CD4-positive, alpha-beta T cell treated with Interferon gamma for 1 hour (primary cell): ENCODE data around the gene EME1.
"Not testable (repeated sequence)": the region's sequence is repeated elsewhere in the genome, so short reads cannot be mapped to it uniquely, and the experiment has no call there.

Source experiments
- DNase-seq: peaks from one replicate; pipeline ENCODE4 v3.0.0-alpha.2; 2020

Gene EME1, protein sequence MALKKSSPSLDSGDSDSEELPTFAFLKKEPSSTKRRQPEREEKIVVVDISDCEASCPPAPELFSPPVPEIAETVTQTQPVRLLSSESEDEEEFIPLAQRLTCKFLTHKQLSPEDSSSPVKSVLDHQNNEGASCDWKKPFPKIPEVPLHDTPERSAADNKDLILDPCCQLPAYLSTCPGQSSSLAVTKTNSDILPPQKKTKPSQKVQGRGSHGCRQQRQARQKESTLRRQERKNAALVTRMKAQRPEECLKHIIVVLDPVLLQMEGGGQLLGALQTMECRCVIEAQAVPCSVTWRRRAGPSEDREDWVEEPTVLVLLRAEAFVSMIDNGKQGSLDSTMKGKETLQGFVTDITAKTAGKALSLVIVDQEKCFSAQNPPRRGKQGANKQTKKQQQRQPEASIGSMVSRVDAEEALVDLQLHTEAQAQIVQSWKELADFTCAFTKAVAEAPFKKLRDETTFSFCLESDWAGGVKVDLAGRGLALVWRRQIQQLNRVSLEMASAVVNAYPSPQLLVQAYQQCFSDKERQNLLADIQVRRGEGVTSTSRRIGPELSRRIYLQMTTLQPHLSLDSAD

GRCh38 chr17:50372758-50373556 is at the start of gene EME1, which contains the start of gene MRPL27:
Gene EME1, plus strand, starts transcription at chr17:50373229. Its CDS starts 1,980 bp downstream, at chr17:50375209.
Gene MRPL27, minus strand, starts transcription at chr17:50373184. Its CDS starts 14 bp downstream, at chr17:50373170.
- DNase-seq, result peak; percentile 81

GRCh38 chr17:50325906-50326305 is 47.1 kb upstream of the EME1 start:
- DNase-seq, result no peak

GRCh38 chr17:50326831-50327364 is 46.1 kb upstream of the EME1 start:
- DNase-seq, result no peak

- no peak for DNase-seq
Measured at GRCh38 chr17:50328363-50329325, 44.4 kb upstream of the EME1 start.

DNA sequence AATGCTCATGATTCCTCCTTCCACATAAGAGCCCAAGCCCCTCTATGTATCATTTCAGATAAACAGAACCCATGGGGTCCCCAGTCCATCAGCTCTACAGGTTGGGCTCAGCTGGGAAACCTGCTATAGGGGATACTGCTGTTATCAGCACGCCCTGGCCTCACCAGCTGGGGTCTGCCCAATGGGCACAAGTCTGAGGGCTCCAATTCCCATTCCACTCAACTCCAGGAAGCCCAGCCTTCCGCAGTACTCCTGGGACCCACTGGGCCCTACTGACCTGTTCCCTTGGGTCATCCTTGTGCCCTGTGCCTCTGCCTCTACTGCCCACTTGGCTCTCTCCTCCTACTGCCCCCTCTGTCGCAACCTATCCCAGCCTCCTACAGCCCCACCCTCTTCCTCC is 43.3 kb upstream of the EME1 start:
- DNase-seq, result no peak

GRCh38 chr17:50330151-50330775 is 42.8 kb upstream of the EME1 start:
- DNase-seq, result no peak

DNA sequence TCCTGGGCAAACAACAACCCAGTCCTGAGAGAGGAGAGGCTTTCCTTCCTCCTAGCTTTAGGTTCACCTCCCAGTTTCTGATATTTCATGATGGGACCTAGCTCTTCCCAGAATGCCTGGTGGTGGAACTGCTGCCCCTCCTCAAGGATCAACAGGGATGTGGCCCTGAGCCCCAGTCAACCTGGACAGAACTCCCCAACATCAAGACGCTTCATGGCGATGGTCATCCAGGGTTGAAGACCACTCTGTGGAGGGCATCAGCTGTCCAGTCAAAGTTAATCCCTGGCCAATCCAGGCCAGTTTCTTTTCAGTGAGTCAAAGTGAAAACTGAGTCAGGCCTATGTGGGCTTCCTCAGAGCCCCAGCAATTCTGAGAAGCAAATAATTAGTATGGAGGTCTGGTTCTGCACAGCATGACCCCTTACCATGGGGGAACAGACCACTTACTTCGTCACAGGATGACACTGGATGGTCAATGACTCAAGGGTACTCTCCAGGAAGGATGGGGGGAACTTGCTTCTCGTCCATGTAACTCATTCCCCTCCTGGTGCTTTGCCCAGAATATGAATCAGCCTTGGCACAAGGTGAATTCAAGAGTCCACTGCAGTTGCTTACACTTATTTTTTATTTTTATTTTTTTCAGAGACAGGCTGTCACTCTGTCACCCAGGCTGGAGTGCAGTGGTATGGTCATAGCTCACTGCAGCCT is 41.8 kb upstream of the EME1 start:
- DNase-seq, result no peak

- no peak for DNase-seq
Measured at GRCh38 chr17:50332196-50332595, 40.8 kb upstream of the EME1 start.

- DNase-seq, result not testable (repeated sequence)
Measured at GRCh38 chr17:50333291-50334057, 39.6 kb upstream of the EME1 start.

DNA sequence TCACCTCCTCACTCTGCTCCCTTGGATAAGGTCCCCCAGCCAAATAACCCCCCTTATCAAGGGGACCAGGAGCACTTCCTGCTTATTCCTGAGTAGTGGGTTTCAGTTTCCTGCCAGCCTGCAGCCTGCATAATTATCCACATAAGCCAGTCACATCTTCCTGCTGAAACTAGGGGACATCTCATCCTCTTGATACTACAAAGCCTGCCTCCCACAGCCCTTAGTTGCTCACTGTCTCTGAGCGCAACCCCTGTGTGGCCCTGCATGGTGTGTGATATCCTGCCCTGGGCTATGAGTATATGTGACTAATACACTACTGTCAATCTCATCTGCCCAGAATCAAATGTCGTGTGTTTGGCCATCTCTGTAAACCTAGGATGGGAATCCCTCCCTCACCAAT is 35.1 kb upstream of the EME1 start:
- DNase-seq, result no peak

DNA sequence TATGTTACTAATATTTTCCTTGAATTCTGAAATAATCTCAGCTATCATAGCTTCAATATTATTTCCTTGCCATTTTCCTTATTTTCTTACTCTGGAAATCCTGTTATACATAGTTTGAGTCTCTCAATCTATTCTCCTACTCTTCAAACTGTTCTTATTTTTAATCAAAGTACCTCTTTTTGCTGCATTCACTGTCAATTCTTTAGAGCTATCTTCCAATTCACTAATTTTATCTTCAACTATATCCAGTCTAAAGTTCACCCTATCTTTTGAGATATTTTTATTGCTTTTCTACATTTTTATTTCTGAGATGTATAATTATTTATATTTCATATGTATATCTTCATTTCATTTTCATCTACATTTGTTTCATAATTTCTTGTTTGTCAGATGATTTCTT is 34.4 kb upstream of the EME1 start:
- DNase-seq, result no peak

DNA sequence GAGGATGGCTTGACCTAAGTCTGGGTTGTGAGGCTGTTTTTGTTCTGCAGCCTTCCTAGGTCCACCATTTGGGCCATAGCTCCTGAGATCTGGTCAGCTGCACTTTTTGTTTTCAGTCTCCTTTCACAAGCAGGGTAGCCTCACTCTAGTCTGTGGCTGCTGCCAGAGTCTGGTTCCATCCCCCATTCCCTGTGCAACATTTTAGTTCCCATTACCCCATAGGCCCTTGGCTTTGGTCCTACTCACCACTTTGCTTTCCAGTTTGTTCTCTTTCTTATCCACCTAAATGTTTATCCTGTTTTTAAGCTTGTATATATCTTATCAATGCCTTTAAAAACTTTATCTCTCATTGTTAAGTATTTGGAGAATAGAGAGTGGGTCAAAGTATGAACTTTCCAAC is 33.6 kb upstream of the EME1 start:
- no peak for DNase-seq

- DNase-seq, result no peak
Measured at GRCh38 chr17:50344731-50345365, 28.2 kb upstream of the EME1 start.

DNA sequence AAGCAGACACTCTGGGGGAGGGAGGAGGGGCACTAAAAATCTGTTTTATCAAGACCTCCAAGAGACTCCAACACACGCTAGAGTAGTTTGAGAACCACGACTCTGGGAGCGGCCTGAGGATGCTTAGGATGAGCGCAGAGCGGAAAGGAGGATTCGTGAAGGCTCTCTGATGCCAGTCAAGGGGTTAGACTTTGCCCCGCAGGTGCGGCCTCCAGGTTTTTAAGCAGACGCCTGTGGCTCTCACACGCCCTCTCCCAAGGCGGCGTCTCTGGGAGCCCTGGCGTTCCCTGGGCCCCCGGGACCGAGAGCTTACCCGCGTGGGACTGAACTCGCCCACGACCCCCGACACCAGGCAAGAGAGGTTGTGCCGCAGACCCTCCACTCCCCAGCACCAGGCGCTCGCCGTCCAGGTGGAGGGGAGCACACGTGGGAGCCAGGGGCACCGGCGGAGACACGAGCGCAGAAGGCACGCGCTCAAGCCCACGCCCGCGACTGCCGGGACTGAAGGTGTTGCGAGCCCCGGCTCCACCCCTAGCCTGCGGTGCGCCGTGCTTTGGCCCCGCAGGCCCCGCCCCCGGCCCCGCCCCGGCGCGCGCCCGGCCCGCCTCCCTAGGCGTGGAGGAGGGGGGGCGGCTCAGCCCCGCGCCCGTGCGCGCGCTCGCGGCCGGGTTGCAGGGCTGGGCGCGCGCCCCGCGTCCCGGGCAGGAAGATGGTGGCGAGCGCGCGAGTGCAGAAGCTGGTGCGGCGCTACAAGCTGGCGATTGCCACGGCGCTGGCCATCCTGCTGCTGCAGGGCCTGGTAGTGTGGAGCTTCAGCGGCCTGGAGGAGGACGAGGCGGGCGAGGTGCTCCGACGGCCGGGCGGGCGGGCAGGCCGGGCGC is 27.4 kb upstream of the EME1 start, which contains the start of gene XYLT2:
Gene XYLT2, plus strand, starts transcription at position 695 of the 881 bp plus-strand sequence. Its CDS starts 15 bp downstream, at position 710.
- DNase-seq, result peak; percentile 90

- peak; percentile 13 for DNase-seq
Measured at GRCh38 chr17:50346313-50347116, 26.5 kb upstream of the EME1 start.

DNA sequence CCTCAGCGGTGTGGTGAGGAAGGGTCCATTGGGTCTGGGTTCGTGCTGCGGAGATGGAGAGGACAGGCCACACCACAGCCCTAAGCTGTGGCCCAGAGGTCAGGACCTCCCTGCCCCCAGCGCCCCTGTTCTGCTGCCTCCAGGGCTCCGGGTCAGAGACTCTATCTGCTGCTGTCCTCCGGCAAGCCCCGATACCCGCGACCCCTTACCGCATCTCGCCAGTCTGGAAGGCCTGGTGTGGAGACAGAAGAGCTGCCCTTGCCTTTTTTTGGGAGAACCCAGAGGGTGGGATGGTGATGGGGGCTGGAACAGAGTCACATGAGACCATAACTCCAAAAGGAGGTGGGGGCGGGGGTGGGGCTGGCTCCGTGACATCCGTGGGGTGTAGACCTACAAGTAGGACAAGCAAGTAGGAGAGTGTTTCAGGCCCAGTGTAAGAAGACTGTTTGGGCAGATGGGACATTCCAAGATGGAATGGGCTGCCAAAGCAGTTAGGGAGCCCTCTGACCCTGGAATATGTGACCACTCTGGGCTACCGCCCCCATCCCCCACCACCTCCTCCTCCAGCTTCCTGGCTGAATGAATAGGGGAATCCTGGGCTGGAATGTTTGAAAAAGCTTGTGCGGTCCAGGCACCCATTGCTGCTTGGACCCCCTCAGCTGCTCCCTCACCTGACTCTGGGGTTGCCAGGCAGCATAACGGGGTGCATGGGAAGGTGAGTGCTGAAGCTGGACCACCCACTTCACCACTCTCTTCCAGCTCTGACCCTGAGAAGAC is 25.7 kb upstream of the EME1 start:
- DNase-seq, result no peak

- DNase-seq, result no peak
Measured at GRCh38 chr17:50347894-50348291, 25.1 kb upstream of the EME1 start.
